ENCODE results near the gene CSAD. TPM values are rescaled to one million over a fixed set of nuclear protein-coding genes. Genes with fewer than 3 reads are reported as not detected.

Gene CSAD
- total and polyA plus RNA-seq, 2 donors (not counting 1 experiment from before 2014, with no cell fraction given), result 57.0 to 64.6 TPM

- peak; percentile 18 for DNase-seq
- intact Hi-C loops (cut with micrococcal nuclease), result no loop called here
- Histone ChIP-seq H3K27me3 (replicated peaks in 1 of 4; ENCODE audit: control extremely low read depth in 1 of 4, control insufficient read depth in 3 of 4, insufficient read depth in 4 of 4, low read length in 3 of 4) (no peaks in the 10 kb centered on the region), H3K9me3 (ENCODE audit: control extremely low read depth in 1 of 3, control insufficient read depth in 2 of 3, insufficient read depth in 1 of 3, low read length in 2 of 3) (no peaks in the 10 kb centered on the region), H3K36me3 (replicated peaks in 1 of 2; ENCODE audit: control extremely low read depth in 1 of 2, control insufficient read depth in 1 of 2, extremely low read depth in 1 of 2, insufficient read depth in 2 of 2, low read length in 1 of 2) (peaks cover 4 to 81% of the 10 kb centered on the region in 2 experiments), H3K9ac (ENCODE audit: low read length) (no peak overlapping the region), H3K4me3 (ENCODE audit: control extremely low read depth in 1 of 5, extremely low read depth in 1 of 5, insufficient read depth in 1 of 5, low read depth in 2 of 5, low read length in 4 of 5) (no peak overlapping the region), H3K27ac (ENCODE audit: low read length in 2 of 2) (no peak overlapping the region), H4K20me1 (ENCODE audit: control insufficient read depth, insufficient read depth, low read length, poor library complexity, severe bottlenecking) (peaks cover 46% of the 10 kb centered on the region), H3K4me2 (replicated peaks; ENCODE audit: low read depth, low read length, poor library complexity, severe bottlenecking) (no peak overlapping the region), H3K79me2 (ENCODE audit: control insufficient read depth, insufficient read depth, low read length) (peaks cover 3% of the 10 kb centered on the region), H2AFZ (ENCODE audit: insufficient read depth, low read depth, low read length, poor library complexity, severe bottlenecking) (no peak overlapping the region), H3K4me1 (ENCODE audit: control insufficient read depth in 2 of 2, insufficient read depth in 2 of 2, low read length in 2 of 2) (no peaks in the 10 kb centered on the region)
- ATAC-seq (ENCODE audit: low read depth), result no peak
- TF ChIP-seq EZH2 (IDR thresholded peaks at IDR 0.05; ENCODE audit: borderline replicate concordance, insufficient read depth, low read depth, low read length, poor library complexity, severe bottlenecking), result no peak
- TF ChIP-seq, protein P1, sequence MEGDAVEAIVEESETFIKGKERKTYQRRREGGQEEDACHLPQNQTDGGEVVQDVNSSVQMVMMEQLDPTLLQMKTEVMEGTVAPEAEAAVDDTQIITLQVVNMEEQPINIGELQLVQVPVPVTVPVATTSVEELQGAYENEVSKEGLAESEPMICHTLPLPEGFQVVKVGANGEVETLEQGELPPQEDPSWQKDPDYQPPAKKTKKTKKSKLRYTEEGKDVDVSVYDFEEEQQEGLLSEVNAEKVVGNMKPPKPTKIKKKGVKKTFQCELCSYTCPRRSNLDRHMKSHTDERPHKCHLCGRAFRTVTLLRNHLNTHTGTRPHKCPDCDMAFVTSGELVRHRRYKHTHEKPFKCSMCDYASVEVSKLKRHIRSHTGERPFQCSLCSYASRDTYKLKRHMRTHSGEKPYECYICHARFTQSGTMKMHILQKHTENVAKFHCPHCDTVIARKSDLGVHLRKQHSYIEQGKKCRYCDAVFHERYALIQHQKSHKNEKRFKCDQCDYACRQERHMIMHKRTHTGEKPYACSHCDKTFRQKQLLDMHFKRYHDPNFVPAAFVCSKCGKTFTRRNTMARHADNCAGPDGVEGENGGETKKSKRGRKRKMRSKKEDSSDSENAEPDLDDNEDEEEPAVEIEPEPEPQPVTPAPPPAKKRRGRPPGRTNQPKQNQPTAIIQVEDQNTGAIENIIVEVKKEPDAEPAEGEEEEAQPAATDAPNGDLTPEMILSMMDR (IDR thresholded peaks at IDR 0.05), result no peak
- Mint-ChIP-seq H3K27ac (peak overlapping the region; percentile 10), H3K27me3 (no peaks in the 10 kb centered on the region), H3K9me3 (ENCODE audit: insufficient read depth) (no peaks in the 10 kb centered on the region), H3K4me3 (no peak overlapping the region), H3K4me1 (peaks cover 8% of the 10 kb centered on the region)
- ChIA-PET CTCF (interaction anchor here (0.6 to 7.7 kb wide), 8 partner anchors 8 to 396 kb away, joined by 3 to 84 read pairs (median 6); partner anchors contain the start of genes CSAD and ZNF740), POLR2A (interaction anchor here (1.1 to 1.8 kb wide), 3 partner anchors 9 to 10 kb away, joined by 3 to 8 read pairs (median 3); partner anchors contain the start of genes CSAD and ZNF740)
- WGBS (ENCODE audit: insufficient coverage), result 94% methylated on average over 8 of the region's 11 CpGs
Measured at GRCh38 chr12:53191096-53191884, 10.6 kb upstream of the CSAD start.
